SK-N-SH (cell line): ENCODE data around the gene OCSTAMP. TPM values are rescaled to one million over a fixed set of nuclear protein-coding genes. Genes with fewer than 3 reads are reported as not detected.

Source experiments
- CTCF ChIA-PET: fragments of 300-600, 350-600 bp; formaldehyde crosslinking; extraction: SDS; loops from one replicate; lab custom pipeline; 2021; lab: Yijun Ruan, JAX
- POLR2A ChIA-PET: fragments of 350-600 bp; sonication (Branson Sonifier 250); formaldehyde crosslinking; extraction: SDS; loops from one replicate; lab custom pipeline; 2020; ENCODE audit warnings: antibody characterized with exemption, inconsistent platforms; lab: Yijun Ruan, JAX
- DNase-seq: peaks from one replicate; pipeline ENCODE4 v3.0.0; 2012
- H2AFZ ChIP-seq: fragments of 200-600 bp; sonication (generic); 2 replicates; pipeline ENCODE4 v1.8.1; 2016; ENCODE audit warnings: antibody characterized with exemption, mild to moderate bottlenecking, low read depth
- H3F3A ChIP-seq: fragments of 200-600 bp; sonication (generic); replicated peaks from 2 replicates; pipeline ENCODE3; 2016; ENCODE audit warnings: antibody characterized with exemption, mild to moderate bottlenecking; ENCODE audit not compliant: insufficient read depth
- H3K27ac ChIP-seq, 2 experiments: fragments of 200-500 bp in 1 of 2; fragments of 200-600 bp in 1 of 2; sonication (Bioruptor generic) in 1 of 2; sonication (generic), shearing (Covaris generic) in 1 of 2; 2 replicates each; pipeline versions ENCODE4 v1.5.1 to v1.6.1; 2014 to 2016; ENCODE audit warnings: low read depth in 2 of 2, inconsistent platforms in 1 of 2, low read length in 1 of 2, mild to moderate bottlenecking in 1 of 2, mixed read lengths in 1 of 2
- H3K27me3 ChIP-seq: fragments of 200-600 bp; sonication (generic), shearing (Covaris generic); 2 replicates; pipeline ENCODE4 v1.6.1; 2016; ENCODE audit warnings: mixed run types; ENCODE audit not compliant: insufficient read depth
- H3K36me3 ChIP-seq, 2 experiments: fragments of 200-500 bp in 1 of 2; fragments of 200-600 bp in 1 of 2; sonication (Bioruptor generic) in 1 of 2; sonication (generic) in 1 of 2; replicated peaks in 1 of 2; 2 replicates each; pipeline versions ENCODE3 to v1.5.1; 2014 to 2016; ENCODE audit warnings: low read length in 1 of 2, mild to moderate bottlenecking in 1 of 2; ENCODE audit not compliant: insufficient read depth in 2 of 2, control insufficient read depth in 1 of 2
- H3K4me1 ChIP-seq, 2 experiments: fragments of 200-500 bp in 1 of 2; fragments of 200-600 bp in 1 of 2; sonication (Bioruptor generic) in 1 of 2; sonication (generic), shearing (Covaris generic) in 1 of 2; 2 replicates each; pipeline versions ENCODE4 v1.5.1 to v1.6.1; 2014 to 2016; ENCODE audit warnings: low read depth in 1 of 2, low read length in 1 of 2, mixed run types in 1 of 2; ENCODE audit not compliant: insufficient read depth in 2 of 2, control insufficient read depth in 1 of 2
- H3K4me2 ChIP-seq: fragments of 200-600 bp; sonication (generic), shearing (Covaris generic); 2 replicates; pipeline ENCODE4 v1.6.1; 2017; ENCODE audit warnings: mixed run types
- H3K4me3 ChIP-seq, 2 experiments: fragments of 200-500 bp in 1 of 2; fragments of 200-600 bp in 1 of 2; sonication (Bioruptor generic) in 1 of 2; sonication (generic), shearing (Covaris generic) in 1 of 2; 2 replicates each; pipeline versions ENCODE4 v1.5.1 to v1.8.1; 2014 to 2016; ENCODE audit warnings: low read depth in 2 of 2, inconsistent platforms in 1 of 2, low read length in 1 of 2, mild to moderate bottlenecking in 1 of 2, mixed read lengths in 1 of 2, moderate library complexity in 1 of 2
- H3K79me2 ChIP-seq: fragments of 200-600 bp; sonication (generic); 2 replicates; pipeline ENCODE4 v1.8.1; 2017; ENCODE audit warnings: mild to moderate bottlenecking; ENCODE audit not compliant: insufficient read depth
- H3K9ac ChIP-seq: fragments of 200-600 bp; sonication (generic); 2 replicates; pipeline ENCODE4 v1.6.1; 2017; ENCODE audit warnings: mixed run types
- H3K9me2 ChIP-seq: fragments of 200-600 bp; sonication (generic); 2 replicates; pipeline ENCODE4 v1.6.1; 2017; ENCODE audit warnings: mixed run types
- H3K9me3 ChIP-seq: fragments of 200-600 bp; sonication (generic); 2 replicates; pipeline ENCODE4 v1.6.1; 2017; ENCODE audit warnings: mixed run types, mild to moderate bottlenecking, moderate library complexity
- H4K20me1 ChIP-seq: fragments of 200-600 bp; sonication (generic); 2 replicates; pipeline ENCODE4 v1.6.1; 2017; ENCODE audit warnings: mild to moderate bottlenecking, mixed run types; ENCODE audit not compliant: insufficient read depth
- CHD2 ChIP-seq: fragments of 150-350 bp; IDR thresholded peaks from 2 replicates; pipeline ENCODE4 v1.6.1; 2018; ENCODE audit warnings: low read length; ENCODE audit not compliant: partially characterized antibody
- CTCF ChIP-seq: fragments of 200-600 bp; sonication (generic); IDR thresholded peaks from 2 replicates; pipeline ENCODE4 v1.6.1; 2017; ENCODE audit warnings: antibody characterized with exemption, mild to moderate bottlenecking, moderate library complexity
- ELF1 ChIP-seq: IDR thresholded peaks from 2 replicates; pipeline ENCODE4 v1.4.0; 2012
- GABPA ChIP-seq: IDR thresholded peaks from 2 replicates; pipeline ENCODE4 v1.4.0; 2012; ENCODE audit warnings: low read depth, mild to moderate bottlenecking
- IRF3 ChIP-seq: fragments of 150-350 bp; IDR thresholded peaks from 2 replicates; pipeline ENCODE4 v1.6.1; 2016; ENCODE audit warnings: mild to moderate bottlenecking, low read depth, low read length
- MAX ChIP-seq: IDR thresholded peaks from 2 replicates; pipeline ENCODE4 v1.4.0; 2012; ENCODE audit warnings: low read depth
- NRF1 ChIP-seq: IDR thresholded peaks from 2 replicates; pipeline ENCODE4 v1.6.1; 2012; ENCODE audit warnings: low read depth, mild to moderate bottlenecking, low read length
- PBX3 ChIP-seq: IDR thresholded peaks from 2 replicates; pipeline ENCODE4; 2012
- POLR2AphosphoS5 ChIP-seq: IDR thresholded peaks from 2 replicates; pipeline ENCODE4 v1.6.1; 2012; ENCODE audit warnings: low read depth, low read length
- RCOR1 ChIP-seq: fragments of 150-350 bp; IDR thresholded peaks from 2 replicates; pipeline ENCODE4 v1.6.1; 2017; ENCODE audit warnings: antibody characterized with exemption, low read length
- TAF1 ChIP-seq: IDR thresholded peaks from 2 replicates; pipeline ENCODE4 v1.6.1; 2012; ENCODE audit warnings: low read depth, mild to moderate bottlenecking, low read length, moderate library complexity, borderline replicate concordance
- USF1 ChIP-seq: IDR thresholded peaks from 2 replicates; pipeline ENCODE4 v1.4.0; 2012; ENCODE audit warnings: low read depth, borderline replicate concordance
- ZBTB33 ChIP-seq: IDR thresholded peaks from 2 replicates; pipeline ENCODE4 v1.4.0; 2012; ENCODE audit warnings: low read depth, borderline replicate concordance
- WGBS: methylation state at CpG from one replicate; pipeline ENCODE4 v1.1.6; 2017; ENCODE audit warnings: low lambda C conversion rate; 5-methylcytosine and 5-hydroxymethylcytosine counted together
- polyA plus RNA-seq, 3 experiments: library from polyadenylated mRNA; depleted of rRNA; stranded (reverse); fragments of >200 nt; gene quantifications; 2 replicates each; pipeline ENCODE4 v1.2.3, GENCODE V29; 2012

OCSTAMP gene
- polyA plus RNA-seq, 1 of the 3 experiments (the other 2 are of a cell fraction), result not detected

GRCh38 chr20:46512943-46513844 is 37.3 kb downstream of the OCSTAMP start, which contains the start of gene ZNF334:
Gene ZNF334, minus strand, starts transcription at chr20:46513559. Its CDS starts 1,457 bp downstream, at chr20:46512102.
- Histone ChIP-seq H3K4me3 (peak within 1 kb of the TSS; percentile 63 to 86), H3K9me3 (no peaks in the 10 kb centered on the region), H3K79me2 (no peaks in the 10 kb centered on the region), H3K36me3 (peaks cover 0 to 3% of the 10 kb centered on the region in 2 experiments), H3K9ac (peak within 1 kb of the TSS; percentile 45; the same call in 1 of the 2 replicates), H3K4me1 (peaks cover 0 to 2% of the 10 kb centered on the region in 2 experiments; a peak in 1 of 4 replicates), H3K4me2 (peak within 1 kb of the TSS; percentile 75), H2AFZ (peak within 1 kb of the TSS; percentile 72; the same call in 1 of the 2 replicates), H3K27ac (peak within 1 kb of the TSS in 1 of 2 experiments; percentile 83; a peak in 2 of 4 replicates), H3F3A (no peaks in the 10 kb centered on the region), H3K27me3 (no peaks in the 10 kb centered on the region), H3K9me2 (no peaks in the 10 kb centered on the region), H4K20me1 (no peaks in the 10 kb centered on the region)
- CTCF ChIA-PET, result interaction anchor here (1.5 to 3.6 kb wide), 3 partner anchors 27 to 168 kb away, joined by 3 to 18 read pairs (median 6); no protein-coding TSS in a partner anchor
- no peak for TF ChIP-seq USF1
- peak; percentile 58 for TF ChIP-seq NRF1
- peak; percentile 85 for TF ChIP-seq GABPA
- TF ChIP-seq MAX, result 0 out of 2 replicates have a peak, but pooled peaks have one; percentile 41
- no peak for TF ChIP-seq CTCF
- TF ChIP-seq TAF1, result 0 out of 2 replicates have a peak, but pooled peaks have one; percentile 38
- peak; percentile 83 for TF ChIP-seq ELF1
- peak; percentile 81 for TF ChIP-seq POLR2AphosphoS5
- TF ChIP-seq CHD2, result peak; percentile 92
- DNase-seq, result peak; percentile 94
- WGBS, result 15% methylated on average over 35 of the region's 49 CpGs
- POLR2A ChIA-PET, result interaction anchor here (1.0 to 1.5 kb wide), 4 partner anchors 8 to 106 kb away, joined by 3 to 4 read pairs (median 4); partner anchors contain the start of gene ELMO2

GRCh38 chr20:46509523-46509922 is 40.9 kb downstream of the OCSTAMP start:
- Histone ChIP-seq H3K9me2 (no peaks in the 10 kb centered on the region), H3K9me3 (no peaks in the 10 kb centered on the region), H3K79me2 (no peaks in the 10 kb centered on the region), H3K27ac (no peak overlapping the region), H3F3A (no peaks in the 10 kb centered on the region), H3K9ac (no peak overlapping the region), H3K4me2 (no peak overlapping the region), H3K27me3 (no peaks in the 10 kb centered on the region), H3K36me3 (peaks cover 0 to 4% of the 10 kb centered on the region in 2 experiments), H3K4me1 (peaks cover 0 to 2% of the 10 kb centered on the region in 2 experiments; a peak in 1 of 4 replicates), H4K20me1 (no peaks in the 10 kb centered on the region), H2AFZ (no peak overlapping the region), H3K4me3 (no peak overlapping the region; a peak in 1 of 4 replicates)
- no peak for DNase-seq
- ChIA-PET POLR2A (no interaction called here), CTCF (interaction anchor here (0.8 to 1.3 kb wide), 2 partner anchors 172 to 180 kb away, joined by 3 read pairs; no protein-coding TSS in a partner anchor)
- WGBS, result 73% methylated on average over 2 of the region's 2 CpGs
- TF ChIP-seq ELF1, result no peak
- TF ChIP-seq IRF3, result no peak
- no peak for TF ChIP-seq CTCF
- no peak for TF ChIP-seq CHD2
- TF ChIP-seq RCOR1, result no peak
- TF ChIP-seq PBX3, result no peak
- TF ChIP-seq ZBTB33, result no peak
